ENCODE data around the gene ZNF536. TPM values are rescaled to one million over a fixed set of nuclear protein-coding genes. Genes with fewer than 3 reads are reported as not detected.

ZNF536 gene
- total and polyA plus RNA-seq, 9 donors, result 1.9 to 7.0 (median 2.9) TPM

DNA sequence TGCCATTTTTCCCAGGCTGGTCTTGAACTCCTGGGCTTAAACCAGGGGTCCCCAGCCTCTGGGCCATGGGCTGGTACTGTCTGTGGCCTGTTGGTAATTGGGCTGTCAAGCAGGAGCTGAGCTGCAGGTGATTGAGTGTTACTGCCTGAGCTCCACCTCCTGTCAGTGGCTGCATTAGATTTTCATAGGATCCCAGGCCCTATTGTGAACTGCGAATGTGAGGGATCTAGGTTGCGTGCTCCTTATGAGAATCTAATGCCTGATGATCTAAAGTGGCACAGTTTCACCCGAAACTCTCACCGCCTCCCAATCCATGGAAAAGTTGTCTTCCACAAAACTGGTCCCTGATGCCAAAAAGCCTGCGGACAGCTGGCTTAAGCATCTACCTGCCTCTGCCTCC, 16.6 kb upstream of the ZNF536 start:
- no peaks in the 10 kb centered on the region for H3K36me3 ChIP-seq (ENCODE audit: control insufficient read depth, insufficient read depth, low read length)
- no peaks in the 10 kb centered on the region for H3K9me3 ChIP-seq (replicated peaks; ENCODE audit: control insufficient read depth, low read depth, low read length)
- no peak overlapping the region for H3K4me3 ChIP-seq (ENCODE audit: low read length)
- no peak for DNase-seq
- peaks cover 2% of the 10 kb centered on the region for H3K27me3 ChIP-seq (ENCODE audit: control insufficient read depth, insufficient read depth, low read length)
- no peak overlapping the region for H3K27ac ChIP-seq (ENCODE audit: low read length)
- 86% methylated on average over 5 of the region's 5 CpGs for WGBS (ENCODE audit: insufficient coverage)
- peaks cover 2% of the 10 kb centered on the region for H3K4me1 ChIP-seq (ENCODE audit: control insufficient read depth, insufficient read depth, low read length)

- Histone ChIP-seq H3K27ac (ENCODE audit: low read length) (no peak overlapping the region), H3K27me3 (ENCODE audit: control insufficient read depth, insufficient read depth, low read length) (peaks cover 2% of the 10 kb centered on the region), H3K4me1 (ENCODE audit: control insufficient read depth, insufficient read depth, low read length) (peaks cover 5% of the 10 kb centered on the region), H3K4me3 (ENCODE audit: low read length) (no peak overlapping the region), H3K9me3 (replicated peaks; ENCODE audit: control insufficient read depth, low read depth, low read length) (no peaks in the 10 kb centered on the region), H3K36me3 (ENCODE audit: control insufficient read depth, insufficient read depth, low read length) (no peaks in the 10 kb centered on the region)
- WGBS (ENCODE audit: insufficient coverage), result 79% methylated on average over 7 of the region's 11 CpGs
- no peak for DNase-seq
Measured at GRCh38 chr19:30356951-30357579, 15.1 kb upstream of the ZNF536 start.

DNA sequence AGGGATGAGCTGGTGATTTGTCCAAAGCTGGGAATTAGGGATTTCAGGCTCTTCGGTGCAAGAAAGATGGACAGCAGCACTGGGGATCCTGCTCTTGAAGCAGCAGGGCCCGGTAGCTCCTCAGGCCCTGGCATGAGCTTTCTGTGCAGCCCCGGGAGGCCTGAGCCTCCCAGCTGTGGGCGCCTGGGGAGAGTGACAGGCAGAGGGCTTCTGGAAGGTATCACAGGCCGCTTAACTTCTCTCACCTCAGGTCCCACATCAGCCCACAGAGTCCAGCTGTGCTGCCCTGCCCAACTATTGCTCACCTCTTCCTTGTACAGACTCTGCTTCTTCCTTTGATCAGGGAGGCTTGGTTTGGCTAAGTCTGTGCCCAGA, 14.6 kb upstream of the ZNF536 start:
- H3K27me3 ChIP-seq (ENCODE audit: control insufficient read depth, insufficient read depth, low read length), result peaks cover 2% of the 10 kb centered on the region
- DNase-seq, result no peak
- H3K4me1 ChIP-seq (ENCODE audit: control insufficient read depth, insufficient read depth, low read length), result peaks cover 5% of the 10 kb centered on the region
- H3K4me3 ChIP-seq (ENCODE audit: low read length), result no peak overlapping the region
- WGBS (ENCODE audit: insufficient coverage), result 85% methylated on average over 2 of the region's 5 CpGs
- no peaks in the 10 kb centered on the region for H3K36me3 ChIP-seq (ENCODE audit: control insufficient read depth, insufficient read depth, low read length)
- no peak overlapping the region for H3K27ac ChIP-seq (ENCODE audit: low read length)
- H3K9me3 ChIP-seq (replicated peaks; ENCODE audit: control insufficient read depth, low read depth, low read length), result no peaks in the 10 kb centered on the region

- Histone ChIP-seq H3K4me1 (ENCODE audit: control insufficient read depth, insufficient read depth, low read length) (peaks cover 5% of the 10 kb centered on the region), H3K4me3 (ENCODE audit: low read length) (no peak overlapping the region), H3K36me3 (ENCODE audit: control insufficient read depth, insufficient read depth, low read length) (no peaks in the 10 kb centered on the region), H3K9me3 (replicated peaks; ENCODE audit: control insufficient read depth, low read depth, low read length) (no peaks in the 10 kb centered on the region), H3K27ac (ENCODE audit: low read length) (no peak overlapping the region), H3K27me3 (ENCODE audit: control insufficient read depth, insufficient read depth, low read length) (peaks cover 2% of the 10 kb centered on the region)
- 93% methylated on average over 1 of the region's 3 CpGs for WGBS (ENCODE audit: insufficient coverage)
- DNase-seq, result no peak
Measured at GRCh38 chr19:30358319-30358718, 13.9 kb upstream of the ZNF536 start.

DNA sequence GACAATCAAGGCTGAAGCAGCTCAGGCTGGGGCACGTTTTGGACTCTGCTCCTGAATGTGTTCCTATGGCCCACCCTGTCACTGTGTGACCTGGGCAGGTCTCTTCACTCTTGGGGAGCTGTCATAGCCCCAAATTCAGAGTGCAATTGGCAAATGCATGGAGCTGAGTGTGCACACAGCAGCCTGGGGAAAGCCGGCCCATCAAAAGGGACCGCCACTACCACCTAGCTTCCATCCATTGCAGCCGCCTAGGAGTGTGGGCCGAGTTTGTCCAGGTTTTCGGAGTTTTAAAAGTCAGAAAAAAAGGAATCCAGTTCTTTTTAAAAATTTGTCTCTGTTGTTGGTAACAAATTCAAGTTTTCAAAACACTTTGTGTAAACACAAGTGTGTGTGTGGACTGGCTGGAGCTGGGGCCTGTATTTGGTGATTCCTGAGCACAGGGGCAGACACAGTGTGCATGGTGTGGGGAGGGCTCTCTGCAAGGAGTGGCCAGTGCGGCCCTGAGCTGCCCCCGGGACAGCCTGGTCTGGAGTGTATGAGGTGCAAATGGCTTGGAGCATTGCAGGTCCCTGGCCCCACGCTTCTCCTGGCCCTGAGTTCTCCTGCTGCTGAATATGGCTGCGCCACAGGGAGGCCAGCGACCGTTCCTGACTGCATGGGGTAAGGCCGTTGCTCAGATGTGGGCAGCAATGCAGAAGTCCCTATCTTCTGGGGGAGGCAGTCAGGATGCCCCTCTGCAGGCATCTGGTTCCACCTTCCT, 13.2 kb upstream of the ZNF536 start:
- Histone ChIP-seq H3K27ac (ENCODE audit: low read length) (no peak overlapping the region), H3K27me3 (ENCODE audit: control insufficient read depth, insufficient read depth, low read length) (no peaks in the 10 kb centered on the region), H3K4me1 (ENCODE audit: control insufficient read depth, insufficient read depth, low read length) (peaks cover 5% of the 10 kb centered on the region), H3K36me3 (ENCODE audit: control insufficient read depth, insufficient read depth, low read length) (no peaks in the 10 kb centered on the region), H3K4me3 (ENCODE audit: low read length) (no peak overlapping the region), H3K9me3 (replicated peaks; ENCODE audit: control insufficient read depth, low read depth, low read length) (no peaks in the 10 kb centered on the region)
- DNase-seq, result no peak
- 83% methylated on average over 5 of the region's 13 CpGs for WGBS (ENCODE audit: insufficient coverage)

GRCh38 chr19:30359936-30360335, 12.2 kb upstream of the ZNF536 start:
- Histone ChIP-seq H3K9me3 (replicated peaks; ENCODE audit: control insufficient read depth, low read depth, low read length) (no peaks in the 10 kb centered on the region), H3K27ac (ENCODE audit: low read length) (no peak overlapping the region), H3K4me3 (ENCODE audit: low read length) (no peak overlapping the region), H3K4me1 (ENCODE audit: control insufficient read depth, insufficient read depth, low read length) (peaks cover 5% of the 10 kb centered on the region), H3K27me3 (ENCODE audit: control insufficient read depth, insufficient read depth, low read length) (no peaks in the 10 kb centered on the region), H3K36me3 (ENCODE audit: control insufficient read depth, insufficient read depth, low read length) (no peaks in the 10 kb centered on the region)
- no peak for DNase-seq
- 80% methylated on average over 3 of the region's 9 CpGs for WGBS (ENCODE audit: insufficient coverage)

GRCh38 chr19:30360376-30361106, 11.6 kb upstream of the ZNF536 start:
- no peak overlapping the region for H3K4me3 ChIP-seq (ENCODE audit: low read length)
- DNase-seq, result peak; percentile 27
- H3K9me3 ChIP-seq (replicated peaks; ENCODE audit: control insufficient read depth, low read depth, low read length), result no peaks in the 10 kb centered on the region
- no peaks in the 10 kb centered on the region for H3K36me3 ChIP-seq (ENCODE audit: control insufficient read depth, insufficient read depth, low read length)
- H3K27me3 ChIP-seq (ENCODE audit: control insufficient read depth, insufficient read depth, low read length), result no peaks in the 10 kb centered on the region
- peaks cover 5% of the 10 kb centered on the region for H3K4me1 ChIP-seq (ENCODE audit: control insufficient read depth, insufficient read depth, low read length)
- no peak overlapping the region for H3K27ac ChIP-seq (ENCODE audit: low read length)
- 18% methylated on average over 10 of the region's 18 CpGs for WGBS (ENCODE audit: insufficient coverage)

DNA sequence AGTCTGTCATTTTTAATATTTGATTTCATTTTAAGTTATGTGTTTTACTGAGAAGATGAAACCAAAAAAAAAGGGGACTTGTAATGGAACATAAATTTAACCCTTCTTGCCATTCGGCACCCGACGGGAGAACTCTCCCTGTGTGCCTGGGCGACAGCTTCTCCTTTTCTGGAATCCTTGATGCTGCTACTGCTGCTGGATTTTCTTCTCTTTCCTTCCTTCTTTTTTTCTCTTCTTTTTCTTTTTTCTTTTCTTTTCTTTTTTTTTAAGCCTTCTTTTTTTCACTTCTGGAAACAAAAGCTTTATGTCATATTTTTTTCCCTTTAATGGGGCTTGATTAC, 11.1 kb upstream of the ZNF536 start:
- no peaks in the 10 kb centered on the region for H3K27me3 ChIP-seq (ENCODE audit: control insufficient read depth, insufficient read depth, low read length)
- H3K36me3 ChIP-seq (ENCODE audit: control insufficient read depth, insufficient read depth, low read length), result no peaks in the 10 kb centered on the region
- H3K27ac ChIP-seq (ENCODE audit: low read length), result no peak overlapping the region
- DNase-seq, result no peak
- 42% methylated on average over 4 of the region's 4 CpGs for WGBS (ENCODE audit: insufficient coverage)
- peaks cover 5% of the 10 kb centered on the region for H3K4me1 ChIP-seq (ENCODE audit: control insufficient read depth, insufficient read depth, low read length)
- no peak overlapping the region for H3K4me3 ChIP-seq (ENCODE audit: low read length)
- no peaks in the 10 kb centered on the region for H3K9me3 ChIP-seq (replicated peaks; ENCODE audit: control insufficient read depth, low read depth, low read length)

- peaks cover 5% of the 10 kb centered on the region for H3K4me1 ChIP-seq (ENCODE audit: control insufficient read depth, insufficient read depth, low read length)
- 87% methylated on average over 3 of the region's 13 CpGs for WGBS (ENCODE audit: insufficient coverage)
- no peaks in the 10 kb centered on the region for H3K36me3 ChIP-seq (ENCODE audit: control insufficient read depth, insufficient read depth, low read length)
- no peak for DNase-seq
- H3K27ac ChIP-seq (ENCODE audit: low read length), result no peak overlapping the region
- no peaks in the 10 kb centered on the region for H3K9me3 ChIP-seq (replicated peaks; ENCODE audit: control insufficient read depth, low read depth, low read length)
- H3K27me3 ChIP-seq (ENCODE audit: control insufficient read depth, insufficient read depth, low read length), result no peaks in the 10 kb centered on the region
- no peak overlapping the region for H3K4me3 ChIP-seq (ENCODE audit: low read length)
Measured at GRCh38 chr19:30361721-30362120, 10.5 kb upstream of the ZNF536 start.

DNA sequence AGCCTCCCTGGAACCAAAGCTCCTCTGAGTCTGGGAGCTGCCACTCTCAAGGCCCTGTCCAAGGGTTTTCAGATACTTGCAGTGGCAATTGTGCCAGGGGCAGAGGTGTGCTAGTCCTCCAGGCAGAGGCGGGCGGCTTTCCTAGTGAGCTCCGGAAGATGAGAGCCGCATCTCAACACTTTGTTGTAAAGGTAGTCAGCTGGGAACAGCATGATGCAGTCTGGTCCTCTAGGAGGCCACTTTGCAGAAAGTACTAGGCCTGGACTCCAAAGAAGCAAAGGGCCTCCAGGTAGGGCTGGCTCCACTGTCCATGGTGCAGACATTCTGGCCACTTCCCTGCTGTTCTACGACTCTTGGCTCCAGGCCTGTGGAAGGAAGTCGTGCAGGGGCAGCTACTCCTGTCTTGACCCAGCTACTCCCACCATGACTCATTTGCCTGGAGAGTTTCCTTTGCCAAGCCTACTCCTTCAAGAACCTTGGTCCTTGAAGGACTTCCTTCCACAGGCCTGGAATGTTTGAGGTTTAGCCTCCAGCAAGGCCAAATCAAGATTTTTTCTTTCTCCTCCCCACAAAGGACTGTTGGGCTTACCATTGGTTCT, 9.9 kb upstream of the ZNF536 start:
- H3K9me3 ChIP-seq (replicated peaks; ENCODE audit: control insufficient read depth, low read depth, low read length), result no peaks in the 10 kb centered on the region
- no peak overlapping the region for H3K4me3 ChIP-seq (ENCODE audit: low read length)
- no peaks in the 10 kb centered on the region for H3K27me3 ChIP-seq (ENCODE audit: control insufficient read depth, insufficient read depth, low read length)
- no peaks in the 10 kb centered on the region for H3K36me3 ChIP-seq (ENCODE audit: control insufficient read depth, insufficient read depth, low read length)
- DNase-seq, result no peak
- no peak overlapping the region for H3K27ac ChIP-seq (ENCODE audit: low read length)
- H3K4me1 ChIP-seq (ENCODE audit: control insufficient read depth, insufficient read depth, low read length), result peaks cover 5% of the 10 kb centered on the region
- WGBS (ENCODE audit: insufficient coverage), result 47% methylated on average over 3 of the region's 6 CpGs
